HG03039 (cell line): ENCODE results near the gene IL5.
"Not testable (repeated sequence)": the region's sequence is repeated elsewhere in the genome, so short reads cannot be mapped to it uniquely, and the experiment has no call there.

Source experiments
- ATAC-seq: cut with Tn5 transposase; IDR thresholded peaks from one replicate; pipeline ENCODE4 v1.9.1; 2021; ENCODE audit warnings: mild to moderate bottlenecking, moderate library complexity; ENCODE audit not compliant: unreplicated experiment

Gene IL5

DNA sequence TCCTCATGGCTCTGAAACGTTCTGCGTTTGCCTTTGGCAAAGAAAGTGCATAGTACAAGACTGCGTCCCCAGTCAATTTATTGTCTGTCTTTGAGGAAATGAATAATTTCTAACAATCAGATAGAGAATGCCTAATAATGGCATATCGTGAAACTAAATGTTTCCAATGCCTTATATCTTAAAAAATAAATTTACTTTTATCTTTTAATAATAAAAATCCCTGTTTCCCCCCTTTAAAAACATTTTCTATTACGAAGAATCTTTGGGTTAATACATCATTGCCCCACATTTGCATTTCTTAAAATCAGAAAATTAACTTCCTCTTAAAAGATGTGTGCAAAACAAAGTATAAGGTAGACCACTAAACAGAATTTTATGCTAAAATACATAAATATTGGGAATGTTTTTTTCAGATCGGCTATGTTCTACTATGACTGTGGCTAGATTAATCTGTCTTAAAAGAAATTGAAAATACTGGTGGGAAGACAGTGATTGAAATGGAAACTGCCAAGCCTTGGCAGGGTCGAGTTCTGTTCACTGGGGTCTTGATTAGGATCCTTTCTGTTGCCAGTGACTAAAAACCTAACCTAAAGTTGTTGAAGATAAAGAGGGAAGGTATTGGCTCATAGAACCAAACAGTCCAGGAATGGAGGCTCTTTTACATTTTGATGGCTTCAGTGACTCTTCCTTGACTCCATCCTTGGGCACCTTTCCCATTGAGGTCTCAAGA lies at the start of gene IL5:
TSS of gene IL5 (minus strand) at position 51 of the 730 bp plus-strand sequence. CDS start at position 7, 44 bp downstream.
- ATAC-seq = no peak

DNA sequence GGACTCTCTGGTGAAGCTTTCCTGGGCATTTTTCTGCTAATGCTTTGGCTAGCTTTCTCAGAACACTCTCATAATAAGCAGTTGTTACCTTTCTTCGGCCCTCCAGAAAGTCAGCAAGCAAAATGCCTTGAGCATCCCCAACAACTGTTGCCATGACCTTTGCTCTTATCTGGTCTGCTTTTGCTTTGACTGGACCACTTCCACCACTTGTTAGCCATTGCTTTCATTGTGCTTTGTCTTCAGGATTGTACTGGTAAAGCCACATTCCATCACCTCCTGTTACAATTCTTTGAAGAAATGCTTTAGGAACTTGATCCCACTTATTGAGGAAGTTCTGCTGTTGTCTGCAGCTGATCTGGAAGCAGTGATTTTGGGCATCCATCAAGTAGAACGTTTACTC lies 49.2 kb upstream of the IL5 start:
- ATAC-seq = no peak

DNA sequence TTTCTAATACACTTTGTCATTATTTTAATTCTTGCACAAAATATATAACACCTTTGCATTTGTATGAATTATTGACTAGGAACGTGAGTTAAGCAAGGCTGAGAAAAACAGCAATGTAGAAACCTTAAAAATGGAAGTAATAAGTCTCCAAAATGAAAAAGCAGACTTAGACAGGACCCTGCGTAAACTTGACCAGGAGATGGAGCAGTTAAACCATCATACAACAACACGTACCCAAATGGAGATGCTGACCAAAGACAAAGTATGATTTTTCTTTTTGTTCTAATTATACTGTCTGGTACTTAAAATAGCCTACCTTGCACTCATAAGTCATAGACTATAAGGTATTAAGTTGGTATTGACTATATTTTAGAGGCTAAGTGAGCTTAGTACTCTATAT lies 47.8 kb upstream of the IL5 start:
- ATAC-seq = no peak

DNA sequence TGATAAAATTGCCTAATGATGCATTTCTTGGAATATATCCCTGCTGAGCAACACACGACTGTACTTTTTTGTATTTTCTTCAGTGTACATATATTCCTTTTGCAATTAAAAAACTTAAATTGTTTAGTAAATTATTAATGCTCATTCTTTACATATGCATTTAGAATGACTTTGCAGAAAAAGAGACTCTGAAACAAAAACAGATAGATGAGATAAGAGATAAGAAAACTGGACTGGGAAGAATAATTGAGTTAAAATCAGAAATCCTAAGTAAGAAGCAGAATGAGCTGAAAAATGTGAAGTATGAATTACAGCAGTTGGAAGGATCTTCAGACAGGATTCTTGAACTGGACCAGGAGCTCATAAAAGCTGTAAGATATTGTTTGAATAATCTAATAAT lies 46.1 kb upstream of the IL5 start:
- no peak for ATAC-seq

DNA sequence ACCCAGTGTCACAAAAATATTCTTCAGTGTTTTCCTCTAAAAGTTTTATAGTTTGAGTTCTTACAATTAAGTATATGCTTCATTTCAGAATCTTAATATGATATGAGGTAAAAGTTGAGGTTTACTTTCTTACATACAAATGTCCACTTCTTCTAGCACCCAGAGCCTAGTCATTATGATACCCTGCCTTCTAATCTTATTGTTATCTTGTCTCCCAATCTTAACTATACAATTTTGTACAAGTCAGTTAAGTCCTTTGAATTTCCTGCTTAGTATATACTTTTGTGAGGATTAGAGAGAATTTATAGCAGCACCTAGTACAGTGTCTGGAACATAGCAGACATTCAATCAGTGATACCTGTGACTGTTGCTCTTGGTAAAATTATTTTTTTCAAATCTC lies 42.7 kb upstream of the IL5 start:
- ATAC-seq = no peak

DNA sequence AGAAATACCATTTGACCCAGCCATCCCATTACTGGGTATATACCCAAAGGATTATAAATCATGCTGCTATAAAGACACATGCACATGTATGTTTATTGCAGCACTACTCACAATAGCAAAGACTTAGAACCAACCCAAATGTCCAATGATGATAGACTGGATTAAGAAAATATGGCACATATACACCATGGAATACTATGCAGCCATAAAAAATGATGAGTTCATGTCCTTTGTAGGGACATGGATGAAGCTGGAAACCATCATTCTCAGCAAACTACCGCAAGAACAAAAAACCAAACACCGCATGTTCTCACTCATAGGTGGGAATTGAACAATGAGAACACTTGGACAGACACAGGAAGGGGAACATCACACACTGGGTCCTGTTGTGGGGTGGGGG lies 41.2 kb upstream of the IL5 start:
- not testable (repeated sequence) for ATAC-seq

DNA sequence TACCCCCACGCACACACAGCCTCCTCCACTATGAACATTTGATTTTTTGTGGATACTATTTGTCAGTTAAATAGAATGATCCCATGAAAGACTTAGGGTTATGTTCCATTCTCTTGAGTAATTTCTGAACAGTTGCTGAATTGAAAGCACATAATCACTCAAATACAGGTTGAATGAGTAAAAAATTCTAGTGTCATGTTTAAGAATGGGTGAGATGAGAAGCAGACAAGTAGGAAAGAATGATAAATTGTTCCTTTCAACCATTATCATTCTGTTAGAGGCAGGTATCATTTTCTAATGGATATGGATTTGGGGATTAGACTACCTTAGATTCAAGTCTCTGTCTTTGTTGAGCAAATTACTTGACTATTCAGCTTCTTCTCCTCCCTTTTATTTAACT lies 32.8 kb upstream of the IL5 start:
- no peak for ATAC-seq

DNA sequence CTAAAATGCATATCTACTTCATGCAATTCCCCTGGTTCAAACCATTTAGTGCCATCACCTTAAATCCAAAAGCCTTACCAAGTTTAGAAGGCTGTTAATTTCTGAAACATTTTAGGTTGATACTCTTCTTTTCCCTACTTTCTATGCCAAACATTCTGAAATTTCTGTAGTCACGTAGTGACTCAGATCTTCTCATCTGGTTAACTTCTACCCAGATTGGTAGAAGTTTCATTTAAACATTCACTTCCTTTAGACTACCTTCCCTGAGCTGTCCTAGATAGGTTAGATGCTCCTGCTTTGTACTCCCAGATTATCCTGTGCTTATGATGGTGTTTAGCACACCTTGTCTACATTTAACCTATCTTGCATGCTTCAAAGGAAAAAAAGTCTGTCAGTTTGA lies 23.3 kb upstream of the IL5 start:
- no peak for ATAC-seq

DNA sequence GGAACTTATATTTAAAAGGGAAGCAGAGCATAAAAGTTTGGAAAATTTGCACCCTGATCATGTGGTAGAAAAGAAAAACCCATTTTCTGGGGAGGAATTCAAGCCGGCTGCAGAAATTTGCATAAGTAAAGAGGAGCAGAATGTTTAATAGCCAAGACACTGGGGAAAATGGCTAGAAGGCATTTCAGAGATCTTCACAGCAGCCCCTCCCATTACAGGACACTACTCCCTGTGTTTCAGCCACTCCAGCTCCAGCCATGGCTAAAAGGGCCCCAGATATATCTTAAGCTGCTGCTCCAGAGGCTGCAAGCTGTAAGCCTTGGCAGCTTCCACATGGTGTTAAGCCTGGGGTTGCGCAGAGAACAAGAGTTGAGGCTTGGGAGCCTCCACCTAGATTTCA lies 21.2 kb upstream of the IL5 start:
- not testable (repeated sequence) for ATAC-seq

DNA sequence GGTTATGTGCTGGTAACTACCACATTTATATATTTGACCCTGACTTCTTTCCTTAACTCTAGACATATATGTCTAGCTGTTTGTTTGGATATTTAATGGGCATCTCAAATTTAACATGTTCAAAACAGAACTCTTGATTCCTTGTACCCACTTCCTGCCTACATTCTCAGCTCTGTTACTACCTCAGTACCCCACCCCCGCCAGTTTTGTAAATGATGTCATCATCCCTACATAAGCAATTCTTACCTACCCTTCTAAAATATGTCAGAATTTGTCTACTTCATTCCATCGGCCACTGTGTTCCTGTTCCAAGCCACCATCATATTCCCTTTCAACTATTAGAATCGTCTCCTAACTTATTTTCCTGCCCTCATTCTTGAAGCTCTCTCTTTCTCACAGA lies 18.3 kb upstream of the IL5 start:
- no peak for ATAC-seq

DNA sequence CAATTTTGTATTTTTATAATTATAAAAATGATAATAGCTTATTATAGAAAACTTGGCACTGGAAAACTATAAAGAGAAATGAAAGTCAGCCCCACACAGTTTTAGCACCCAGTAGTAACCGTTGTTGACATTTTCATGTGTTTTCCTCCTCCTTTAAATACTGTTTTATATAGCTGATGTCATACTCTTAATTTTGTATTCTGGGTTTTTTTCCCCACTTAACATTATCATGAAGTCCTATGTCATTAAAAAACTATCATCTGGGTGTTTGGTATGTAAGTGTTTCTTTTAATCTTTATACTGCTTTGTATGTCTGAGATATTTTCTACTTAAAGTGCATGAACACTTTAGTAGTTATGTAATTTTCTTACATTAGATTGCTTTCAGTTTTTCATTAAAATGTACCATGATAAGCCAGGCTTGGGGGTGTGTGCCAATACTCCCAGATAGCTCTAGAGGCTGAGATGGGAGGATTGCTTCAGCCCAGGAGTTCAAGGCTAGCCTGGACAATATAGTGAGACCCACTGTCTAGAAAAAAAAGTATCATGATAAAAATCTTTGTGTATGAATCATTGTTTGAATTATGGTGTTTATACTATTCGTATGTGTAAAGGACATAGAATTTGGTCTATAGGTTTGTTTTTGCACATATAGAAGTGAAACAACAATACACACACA lies 16.2 kb upstream of the IL5 start:
- ATAC-seq = no peak

DNA sequence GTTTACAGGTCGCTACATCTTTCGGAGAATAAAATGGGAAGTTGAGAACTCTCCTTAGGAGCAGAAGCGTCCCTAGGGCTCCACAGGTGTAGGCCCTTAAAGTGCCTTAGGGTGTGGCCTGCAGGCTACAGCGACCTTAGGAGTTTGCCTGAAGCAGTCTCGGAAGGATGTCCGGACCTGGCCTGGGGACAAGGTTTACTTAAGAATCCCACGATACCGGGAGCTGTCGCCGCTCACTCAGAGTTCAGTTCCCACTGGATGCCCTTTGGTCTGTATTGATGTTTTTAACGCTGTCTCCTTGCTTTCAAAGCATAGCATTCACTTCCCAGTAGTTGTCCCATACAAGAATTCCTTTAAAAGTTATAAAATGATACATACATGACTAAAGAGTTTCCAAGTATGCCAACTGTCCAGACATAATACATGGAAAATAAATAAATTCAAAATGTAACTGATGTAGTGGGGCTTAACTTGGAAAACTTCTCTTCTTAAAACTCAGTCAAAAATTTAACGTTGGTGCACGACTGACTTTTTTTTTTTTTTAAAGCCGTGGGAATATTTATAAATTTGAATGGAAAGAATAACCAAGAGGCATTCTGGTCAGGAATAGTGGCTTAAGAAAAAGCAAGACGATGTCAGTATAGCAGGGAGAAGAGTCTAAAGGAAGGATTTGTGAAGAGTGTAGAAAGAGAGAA lies 14.3 kb upstream of the IL5 start:
- ATAC-seq = no peak

DNA sequence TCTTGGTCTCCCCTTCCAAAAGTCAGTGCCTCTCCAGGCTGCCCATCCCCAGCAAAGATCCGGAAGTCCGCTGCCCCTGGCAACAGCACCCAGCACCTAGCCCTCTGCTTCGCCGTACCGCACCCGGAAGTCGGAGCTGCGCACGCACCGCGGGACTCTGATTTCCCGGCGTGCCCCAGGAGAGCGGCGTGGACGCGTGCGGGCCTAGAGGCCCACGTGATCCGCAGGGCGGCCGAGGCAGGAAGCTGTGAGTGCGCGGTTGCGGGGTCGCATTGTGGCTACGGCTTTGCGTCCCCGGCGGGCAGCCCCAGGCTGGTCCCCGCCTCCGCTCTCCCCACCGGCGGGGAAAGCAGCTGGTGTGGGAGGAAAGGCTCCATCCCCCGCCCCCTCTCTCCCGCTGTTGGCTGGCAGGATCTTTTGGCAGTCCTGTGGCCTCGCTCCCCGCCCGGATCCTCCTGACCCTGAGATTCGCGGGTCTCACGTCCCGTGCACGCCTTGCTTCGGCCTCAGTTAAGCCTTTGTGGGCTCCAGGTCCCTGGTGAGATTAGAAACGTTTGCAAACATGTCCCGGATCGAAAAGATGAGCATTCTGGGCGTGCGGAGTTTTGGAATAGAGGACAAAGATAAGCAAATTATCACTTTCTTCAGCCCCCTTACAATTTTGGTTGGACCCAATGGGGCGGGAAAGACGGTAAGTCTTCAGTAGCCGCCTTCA lies 13.6 kb upstream of the IL5 start, which contains the start of gene RAD50:
TSS of gene RAD50 (plus strand) at position 215 of the 715 bp plus-strand sequence. CDS start at position 563, 348 bp downstream.
- ATAC-seq = peak; percentile 97

DNA sequence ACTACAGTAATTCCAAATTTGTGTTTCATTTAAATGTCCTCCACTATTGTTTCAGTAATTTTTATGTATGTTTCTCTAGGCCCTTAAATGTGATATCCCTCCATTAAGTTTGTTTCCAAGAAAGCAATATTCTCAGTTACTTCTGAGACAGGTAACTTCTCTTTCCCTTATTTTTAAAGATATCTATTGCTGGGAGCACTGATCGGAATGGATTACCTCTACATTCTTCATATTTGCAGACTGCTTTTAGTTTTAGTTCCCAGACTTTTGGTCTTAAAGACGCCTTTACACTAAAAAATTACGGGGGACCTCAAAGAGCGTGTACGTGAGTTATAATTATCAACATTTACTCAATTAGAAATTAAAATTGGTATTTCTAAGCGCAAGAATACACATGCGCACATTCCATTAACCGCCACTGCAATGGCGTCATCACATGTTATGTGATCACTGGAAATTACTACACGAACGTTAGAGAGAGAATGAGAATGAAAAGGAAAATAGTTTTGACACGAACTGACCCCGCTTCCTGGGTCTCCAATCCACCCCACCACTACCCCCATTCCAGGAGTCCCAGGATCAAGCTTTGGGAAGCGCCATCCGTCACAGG lies 12.9 kb upstream of the IL5 start:
- ATAC-seq = no peak

DNA sequence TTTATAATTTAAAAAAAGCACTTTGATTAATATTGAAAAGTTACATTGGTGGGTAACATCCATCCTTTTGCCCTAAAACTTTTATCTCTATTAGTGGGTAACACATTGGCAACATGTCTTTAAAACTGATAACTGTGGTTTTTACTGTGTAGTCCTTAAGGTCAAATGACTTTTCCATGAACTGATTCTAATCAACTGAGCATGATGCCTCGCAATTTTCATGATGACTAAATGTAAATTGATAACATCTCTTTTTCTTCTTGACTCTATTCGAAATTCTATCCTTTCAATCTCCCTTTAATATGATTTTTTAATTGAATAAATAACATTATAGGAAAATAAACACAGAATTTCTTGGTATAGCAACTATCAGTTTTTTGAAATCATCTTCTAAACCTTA lies 6.3 kb upstream of the IL5 start:
- ATAC-seq = no peak

DNA sequence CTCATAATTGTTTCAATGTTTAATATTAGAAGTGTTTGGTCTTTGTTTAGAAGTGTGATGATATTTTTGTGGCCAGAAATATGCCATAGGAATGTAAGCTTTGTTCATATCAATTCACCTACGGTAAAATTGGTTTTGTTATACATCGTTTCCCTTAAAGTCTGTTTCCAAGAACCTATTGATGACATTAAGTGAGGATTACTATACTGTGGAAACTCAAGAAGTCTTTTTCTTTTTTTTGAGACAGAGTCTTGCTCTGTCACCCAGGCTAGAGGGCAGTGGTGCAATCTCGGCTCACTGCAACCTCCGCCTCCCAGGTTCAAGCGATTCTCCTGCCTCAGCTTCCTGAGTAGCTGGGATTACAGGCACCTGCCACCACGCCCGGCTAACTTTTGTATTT lies 5.5 kb upstream of the IL5 start:
- not testable (repeated sequence) for ATAC-seq

DNA sequence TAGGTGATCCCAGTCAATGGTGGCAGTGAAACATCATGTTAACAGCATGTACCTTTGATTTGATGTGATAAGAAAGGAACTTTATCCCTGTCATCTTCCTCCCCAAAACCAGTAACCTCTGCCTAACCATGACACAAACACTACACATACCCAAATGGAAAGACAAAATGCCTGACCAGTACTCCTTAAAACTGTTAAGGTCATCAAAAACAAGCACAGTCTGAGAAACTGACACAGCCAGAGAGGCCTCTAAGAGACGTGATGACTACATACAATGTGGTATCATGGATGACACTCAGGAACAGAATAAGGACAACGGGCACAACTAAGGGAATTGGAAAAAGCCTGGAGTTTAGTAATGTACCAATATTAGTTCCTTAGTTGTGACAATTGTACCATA lies 3.9 kb upstream of the IL5 start:
- no peak for ATAC-seq

DNA sequence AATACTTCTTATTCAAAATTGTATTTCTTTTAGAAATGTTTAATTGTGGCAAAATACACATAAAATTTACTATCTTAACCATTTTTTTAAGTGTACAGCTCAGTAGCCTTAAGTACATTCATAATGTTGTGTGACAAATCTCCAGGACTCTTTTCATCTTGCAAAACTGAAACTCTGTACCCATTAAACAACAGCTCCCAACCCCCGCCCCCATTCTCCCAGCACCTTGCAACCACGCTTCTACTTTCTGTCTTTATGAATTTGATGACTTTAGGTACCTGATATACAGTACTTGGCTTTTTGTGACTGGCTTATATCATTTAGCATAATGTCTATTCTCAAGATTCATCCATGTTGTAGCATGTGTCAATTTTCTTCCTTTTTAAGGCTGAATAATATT lies 2.8 kb upstream of the IL5 start:
- ATAC-seq = no peak

DNA sequence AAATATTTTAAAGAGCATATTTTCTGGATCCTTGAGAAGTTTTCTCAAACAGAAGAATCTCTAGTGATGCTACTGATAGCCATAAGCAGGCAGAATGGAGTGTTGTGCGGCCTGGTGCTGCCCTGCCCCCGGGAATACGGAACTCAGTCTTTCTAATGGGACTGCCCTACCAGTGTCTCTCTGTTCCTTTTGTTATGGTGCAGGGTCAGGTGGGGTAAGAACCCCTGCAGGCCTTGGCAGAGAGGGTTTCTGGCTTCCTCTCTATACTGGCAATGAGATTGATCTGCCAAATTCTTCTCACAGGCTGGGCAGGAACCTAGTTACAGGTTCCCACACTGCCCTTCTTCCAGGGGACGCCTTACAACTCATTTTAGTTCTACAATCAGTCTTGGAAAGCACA lies 2.6 kb downstream of the IL5 start:
- no peak for ATAC-seq

DNA sequence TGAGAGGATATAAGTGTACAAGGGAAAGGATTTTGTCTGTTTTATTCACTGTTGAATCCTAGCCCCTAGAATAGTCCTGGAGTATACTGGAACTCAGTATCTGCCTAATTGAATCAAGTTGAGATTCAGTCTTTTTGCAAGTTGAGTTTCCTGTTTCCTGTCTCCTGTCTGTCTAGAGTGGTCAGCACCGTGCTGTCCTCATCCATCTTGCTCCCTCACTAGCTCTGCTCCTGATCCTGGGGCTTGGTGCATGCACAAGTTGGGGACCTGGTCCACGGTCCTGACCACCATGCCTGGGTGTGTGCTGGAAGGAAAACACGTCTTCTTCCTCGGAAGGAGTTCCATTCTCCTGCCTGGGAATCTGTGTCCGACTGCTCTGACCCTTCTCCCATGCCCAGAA lies 3.2 kb downstream of the IL5 start:
- no peak for ATAC-seq

DNA sequence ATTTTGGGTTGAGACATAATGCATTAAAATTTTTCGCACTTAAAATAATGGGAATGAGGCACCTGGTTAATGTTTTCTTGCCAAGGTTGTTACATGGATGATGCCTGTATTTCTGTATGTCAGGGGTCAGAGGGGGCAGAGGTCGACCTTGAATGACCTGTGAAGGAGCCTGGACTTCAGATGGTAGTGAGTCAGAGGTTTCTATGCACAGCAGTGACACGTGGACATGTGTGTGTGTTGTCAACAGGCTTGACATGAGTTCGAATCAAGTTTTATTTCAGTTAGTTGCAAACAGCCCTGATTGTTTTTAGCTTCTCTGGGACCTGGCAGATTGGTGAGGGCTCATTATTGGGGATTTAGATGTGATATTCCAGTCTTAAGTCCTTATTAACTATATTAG lies 3.6 kb downstream of the IL5 start:
- no peak for ATAC-seq
